Endothelial cell of umbilical vein (primary cell): ENCODE data around the gene CMTR1. TPM values are rescaled to one million over a fixed set of nuclear protein-coding genes. Genes with fewer than 3 reads are reported as not detected.

Source experiments
- BruUV-seq: library from RNA; stranded (reverse); fragments of 400-500 nt; replicated peaks from 2 replicates; lab custom pipeline; 2021; lab: Mats Ljungman, UMichigan
- CTCF ChIA-PET: fragments of 300-600, 350-600 bp; sonication (Branson Sonifier 250); formaldehyde crosslinking; loops from one replicate; lab custom pipeline; 2021; ENCODE audit warnings: antibody characterized with exemption, inconsistent platforms; lab: Charles Lee
- POLR2A ChIA-PET: fragments of 300-600, 350-600 bp; sonication (Branson Sonifier 250); formaldehyde crosslinking; loops from one replicate; lab custom pipeline; 2021; ENCODE audit warnings: antibody characterized with exemption, inconsistent platforms; lab: Charles Lee
- DNase-seq: peaks from one replicate; pipeline ENCODE4 v3.0.0-alpha.2; 2011; ENCODE audit warnings: low read depth, low spot score
- FAIRE-seq: peaks from 2 replicates; lab custom pipeline; 2011; peaks lifted over from hg19 to GRCh38; lab: Jason Lieb, UNC
- H2AFZ ChIP-seq: 2 replicates; pipeline ENCODE4 v1.6.0; 2012; ENCODE audit warnings: low read depth, low read length, control low read depth, inconsistent platforms
- H3K27ac ChIP-seq: 2 replicates; pipeline ENCODE4 v1.5.1; 2011; ENCODE audit warnings: low read depth, mild to moderate bottlenecking, control low read depth, low read length, moderate library complexity; ENCODE audit not compliant: insufficient read depth
- H3K27me3 ChIP-seq, 2 experiments: 2 replicates each; pipeline versions ENCODE4 v1.6.0 to v1.6.1; 2011; ENCODE audit warnings: low read length in 2 of 2, mixed read lengths in 1 of 2; ENCODE audit not compliant: control insufficient read depth in 2 of 2, insufficient read depth in 2 of 2
- H3K36me3 ChIP-seq, 2 experiments: 2 replicates in 1 of 2; 3 replicates in 1 of 2; pipeline ENCODE4 v1.5.1; 2011; ENCODE audit warnings: low read length in 2 of 2, mild to moderate bottlenecking in 1 of 2, moderate library complexity in 1 of 2; ENCODE audit not compliant: control insufficient read depth in 2 of 2, insufficient read depth in 2 of 2; ENCODE audit errors: extremely low read depth in 1 of 2
- H3K4me1 ChIP-seq: 3 replicates; pipeline ENCODE4 v1.5.1; 2011; ENCODE audit warnings: mild to moderate bottlenecking, low read length; ENCODE audit not compliant: control insufficient read depth, insufficient read depth; ENCODE audit errors: extremely low read depth
- H3K4me2 ChIP-seq: 2 replicates; pipeline ENCODE4 v1.6.1; 2011; ENCODE audit warnings: low read length, control low read depth, mixed read lengths; ENCODE audit not compliant: insufficient read depth
- H3K4me3 ChIP-seq, 3 experiments: fragments of 200-600 bp in 1 of 3; sonication (generic), shearing (Covaris generic) in 1 of 3; replicated peaks in 1 of 3; 2 replicates each; pipeline ENCODE4 v1.5.1; 2011 to 2016; ENCODE audit warnings: control low read depth in 3 of 3, low read length in 3 of 3, mild to moderate bottlenecking in 2 of 3, inconsistent platforms in 1 of 3, low read depth in 1 of 3, moderate library complexity in 1 of 3; ENCODE audit not compliant: insufficient read depth in 1 of 3
- H3K79me2 ChIP-seq: 2 replicates; pipeline ENCODE4 v1.6.0; 2012; ENCODE audit warnings: low read length, inconsistent platforms; ENCODE audit not compliant: control insufficient read depth, insufficient read depth
- H3K9ac ChIP-seq: replicated peaks from 2 replicates; pipeline ENCODE3; 2011; ENCODE audit warnings: low read length, control low read depth; ENCODE audit not compliant: insufficient read depth; ENCODE audit errors: extremely low read depth
- H3K9me1 ChIP-seq: replicated peaks from 3 replicates; pipeline ENCODE4 v1.6.0; 2011; ENCODE audit warnings: mild to moderate bottlenecking, low read length; ENCODE audit not compliant: control insufficient read depth, insufficient read depth; ENCODE audit errors: extremely low read depth
- H3K9me3 ChIP-seq: replicated peaks from 2 replicates; pipeline ENCODE4 v1.5.1; 2012; ENCODE audit warnings: low read length, inconsistent platforms; ENCODE audit not compliant: control insufficient read depth, insufficient read depth
- H4K20me1 ChIP-seq: replicated peaks from 2 replicates; pipeline ENCODE3; 2011; ENCODE audit warnings: mild to moderate bottlenecking, low read length; ENCODE audit not compliant: control insufficient read depth, insufficient read depth; ENCODE audit errors: extremely low read depth
- CTCF ChIP-seq, 2 donors: IDR thresholded peaks; 1 replicate in 1 of 2; 2 replicates in 1 of 2; pipeline ENCODE4 v1.5.1; 2011; ENCODE audit warnings: low read length in 2 of 2, mild to moderate bottlenecking in 2 of 2, moderate library complexity in 2 of 2, control low read depth in 1 of 2, inconsistent platforms in 1 of 2, low read depth in 1 of 2; ENCODE audit not compliant: insufficient read depth in 1 of 2; ENCODE audit errors: extremely low read depth in 1 of 2
- EZH2 ChIP-seq: IDR thresholded peaks from 2 replicates; pipeline ENCODE4 v1.6.1; 2012; ENCODE audit warnings: borderline replicate concordance, low read depth, mild to moderate bottlenecking, moderate library complexity, low read length, inconsistent platforms; ENCODE audit not compliant: severe bottlenecking
- FOS ChIP-seq: IDR thresholded peaks from 2 replicates; pipeline ENCODE4 v1.6.1; 2011; ENCODE audit warnings: mild to moderate bottlenecking, low read length, moderate library complexity, borderline replicate concordance; ENCODE audit not compliant: insufficient read depth
- GATA2 ChIP-seq: IDR thresholded peaks from 2 replicates; pipeline ENCODE4 v1.7.0; 2011; ENCODE audit warnings: low read depth, mild to moderate bottlenecking, moderate library complexity, mixed read lengths, low read length; ENCODE audit not compliant: insufficient read length, insufficient read depth
- JUN ChIP-seq: IDR thresholded peaks from 2 replicates; pipeline ENCODE4 v1.6.1; 2011; ENCODE audit warnings: borderline replicate concordance, low read depth; ENCODE audit not compliant: insufficient read length, insufficient read depth
- MAX ChIP-seq: IDR thresholded peaks from 2 replicates; pipeline ENCODE4 v1.6.1; 2011; ENCODE audit not compliant: insufficient read depth, insufficient read length
- MYC ChIP-seq: IDR thresholded peaks from one replicate; pipeline ENCODE4 v1.6.1; 2011; ENCODE audit warnings: mild to moderate bottlenecking, low read depth, low read length
- POLR2A ChIP-seq: IDR thresholded peaks from 2 replicates; pipeline ENCODE4 v1.6.1; 2012; ENCODE audit warnings: low read depth, mild to moderate bottlenecking, control low read depth, low read length
- POLR2AphosphoS5 ChIP-seq: IDR thresholded peaks from 2 replicates; pipeline ENCODE4 v1.6.1; 2012; ENCODE audit warnings: low read depth, mild to moderate bottlenecking, control low read depth, low read length, moderate library complexity; ENCODE audit not compliant: insufficient read depth
- dilution Hi-C: fragments of 300-500 bp; cut with MboI; formaldehyde crosslinking; loops from one replicate; pipeline ENCODE4 v1.15.0; 2019; ENCODE audit warnings: low sequenced_read_pairs; ENCODE audit not compliant: extremely low pct_ligation_motif_present
- intact Hi-C: fragments of 100-400 bp; cut with micrococcal nuclease; formaldehyde crosslinking; loops from one replicate; pipeline ENCODE4 v1.10.0; 2022
- polyA plus RNA-seq, 4 experiments: library from polyadenylated mRNA; depleted of rRNA in 3 of 4; stranded (reverse) in 3 of 4; unstranded in 1 of 4; fragments of >200 nt; gene quantifications; 2 replicates each; pipeline versions ENCODE4 v1.2.1 to v1.2.3, GENCODE V29; 2011 to 2012; ENCODE audit warnings: missing spikeins in 1 of 4
- total RNA-seq: library from RNA; stranded (reverse); gene quantifications from 2 replicates; pipeline ENCODE4 v1.2.3, GENCODE V29; 2021

CMTR1 gene
- total and polyA plus RNA-seq, 2 donors (not counting 3 experiments of a cell fraction or from before 2014, with no cell fraction given) = 19.5 to 38.0 TPM

- H3K4me1 ChIP-seq = no peaks in the 10 kb centered on the region
- CTCF ChIA-PET = interaction anchor here (1.2 to 1.9 kb wide), 4 partner anchors 10 to 211 kb away, joined by 3 to 7 read pairs (median 4); no protein-coding TSS in a partner anchor
- FAIRE-seq (no peak), DNase-seq (no peak)
- H4K20me1 ChIP-seq = no peaks in the 10 kb centered on the region
- BruUV-seq = no TSS peak
- dilution Hi-C loops (no loop called here), intact Hi-C loops (loop anchor here (5.0 kb wide), 2 partner anchors 114 to 171 kb away; no protein-coding TSS in a partner anchor)
- H3K9me1 ChIP-seq = no peaks in the 10 kb centered on the region
- TF ChIP-seq POLR2AphosphoS5 (no peak), MAX (no peak), POLR2A (no peak), CTCF (IDR thresholded peaks at IDR 0.05; ENCODE audit: extremely low read depth in 1 of 2, insufficient read depth in 1 of 2, low read depth in 1 of 2, low read length in 2 of 2) (no peak), GATA2 (no peak), FOS (no peak), JUN (no peak), MYC (no peak), EZH2 (no peak)
- no peaks in the 10 kb centered on the region for H3K27me3 ChIP-seq
- no peak overlapping the region for H3K4me3 ChIP-seq
- no peaks in the 10 kb centered on the region for H3K79me2 ChIP-seq
- no peak overlapping the region for H3K4me2 ChIP-seq
- H3K27ac ChIP-seq = no peak overlapping the region
- POLR2A ChIA-PET = interaction anchor here (0.6 kb wide), 1 partner anchor 60 kb away, joined by 5 read pairs; no protein-coding TSS in a partner anchor
- H3K9me3 ChIP-seq = no peaks in the 10 kb centered on the region
- H3K9ac ChIP-seq = no peak overlapping the region
- H2AFZ ChIP-seq = no peak overlapping the region
- peaks cover 3 to 34% of the 10 kb centered on the region in 2 experiments for H3K36me3 ChIP-seq
Observed at GRCh38 chr6:37480951-37481534, 48.0 kb downstream of the CMTR1 start.
